GM12864 (cell line): Measurements from ENCODE around the gene ERMN.

ENCODE experiments used
- DNase-seq: peaks from one replicate; pipeline ENCODE4 v3.0.0-alpha.2; 2011; ENCODE audit warnings: low read depth
- H3K4me3 ChIP-seq: 2 replicates; pipeline ENCODE4 v1.5.1; 2011; ENCODE audit warnings: mild to moderate bottlenecking, low read depth, low read length, control low read depth
- CTCF ChIP-seq: IDR thresholded peaks from 2 replicates; pipeline ENCODE4 v1.5.1; 2011; ENCODE audit warnings: low read depth, mild to moderate bottlenecking, moderate library complexity, low read length, control low read depth, inconsistent platforms; ENCODE audit errors: missing control alignments

ERMN gene

GRCh38 chr2:157307021-157307420 lies 18.6 kb downstream of the ERMN start:
- TF ChIP-seq CTCF = peak; percentile 18
- DNase-seq = no peak
- no peak overlapping the region for H3K4me3 ChIP-seq

GRCh38 chr2:157305723-157306110 lies 19.9 kb downstream of the ERMN start:
- DNase-seq = no peak
- no peak for TF ChIP-seq CTCF
- no peak overlapping the region for H3K4me3 ChIP-seq

- DNase-seq = no peak
- no peak for TF ChIP-seq CTCF
- H3K4me3 ChIP-seq = no peak overlapping the region
Measured at GRCh38 chr2:157304811-157305722, 20.6 kb downstream of the ERMN start.

- no peak for DNase-seq
- no peak overlapping the region for H3K4me3 ChIP-seq
- TF ChIP-seq CTCF = no peak
Measured at GRCh38 chr2:157303612-157304011, 22.0 kb downstream of the ERMN start.

GRCh38 chr2:157302492-157303099 lies 23.0 kb downstream of the ERMN start:
- TF ChIP-seq CTCF = peak; percentile 56
- DNase-seq = no peak
- no peak overlapping the region for H3K4me3 ChIP-seq

- no peak for TF ChIP-seq CTCF
- no peak overlapping the region for H3K4me3 ChIP-seq
- DNase-seq = no peak
Measured at GRCh38 chr2:157301307-157301706, 24.3 kb downstream of the ERMN start.
